ENCODE results near the gene ZNF516.

GRCh38 chr18:76445275-76445674 lies 49.8 kb downstream of the ZNF516 start:
- TF ChIP-seq SMC3 (IDR thresholded peaks at IDR 0.05; ENCODE audit: borderline replicate concordance, low read length): no peak
- no peak for TF ChIP-seq KAT2A (conservative IDR thresholded peaks at IDR 0.05; ENCODE audit: control insufficient read depth, low read depth, low read length)
- TF ChIP-seq EP300 (IDR thresholded peaks at IDR 0.05; ENCODE audit: borderline replicate concordance in 1 of 2, control insufficient read depth in 1 of 2, low read depth in 2 of 2, low read length in 2 of 2): no peak
- TF ChIP-seq, protein P1, sequence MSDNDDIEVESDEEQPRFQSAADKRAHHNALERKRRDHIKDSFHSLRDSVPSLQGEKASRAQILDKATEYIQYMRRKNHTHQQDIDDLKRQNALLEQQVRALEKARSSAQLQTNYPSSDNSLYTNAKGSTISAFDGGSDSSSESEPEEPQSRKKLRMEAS (IDR thresholded peaks at IDR 0.05; ENCODE audit: low read depth, low read length): no peak
- TF ChIP-seq, protein P2, sequence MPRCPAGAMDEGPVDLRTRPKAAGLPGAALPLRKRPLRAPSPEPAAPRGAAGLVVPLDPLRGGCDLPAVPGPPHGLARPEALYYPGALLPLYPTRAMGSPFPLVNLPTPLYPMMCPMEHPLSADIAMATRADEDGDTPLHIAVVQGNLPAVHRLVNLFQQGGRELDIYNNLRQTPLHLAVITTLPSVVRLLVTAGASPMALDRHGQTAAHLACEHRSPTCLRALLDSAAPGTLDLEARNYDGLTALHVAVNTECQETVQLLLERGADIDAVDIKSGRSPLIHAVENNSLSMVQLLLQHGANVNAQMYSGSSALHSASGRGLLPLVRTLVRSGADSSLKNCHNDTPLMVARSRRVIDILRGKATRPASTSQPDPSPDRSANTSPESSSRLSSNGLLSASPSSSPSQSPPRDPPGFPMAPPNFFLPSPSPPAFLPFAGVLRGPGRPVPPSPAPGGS (IDR thresholded peaks at IDR 0.05; ENCODE audit: borderline replicate concordance, insufficient read depth, low read depth, low read length, poor library complexity, severe bottlenecking): no peak
- TF ChIP-seq FOXK2 (IDR thresholded peaks at IDR 0.05): no peak
- TF ChIP-seq TARDBP (IDR thresholded peaks at IDR 0.05; ENCODE audit: borderline replicate concordance): no peak

All from GM12878 (cell line).